ENCODE data around the gene LCAT.

The LCAT gene

GRCh38 chr16:67966549-67967182 is 22.7 kb upstream of the LCAT start:
- no peaks in the 10 kb centered on the region for H3K9me3 ChIP-seq (ENCODE audit: control insufficient read depth, insufficient read depth, low read length)
- H3K4me3 ChIP-seq (ENCODE audit: low read depth, low read length), result peak overlapping the region; percentile 88

GRCh38 chr16:67965668-67966548 is 22.0 kb upstream of the LCAT start:
- H3K36me3 ChIP-seq (ENCODE audit: control insufficient read depth, insufficient read depth, low read length), result peaks cover 23% of the 10 kb centered on the region
- H3K9ac ChIP-seq (ENCODE audit: low read depth, low read length), result peak overlapping the region; percentile 54
- H3K27me3 ChIP-seq (ENCODE audit: control insufficient read depth, insufficient read depth, low read length), result peaks cover 3% of the 10 kb centered on the region
- H3K9me3 ChIP-seq (ENCODE audit: control insufficient read depth, insufficient read depth, low read length), result no peaks in the 10 kb centered on the region
- H3K4me3 ChIP-seq (ENCODE audit: low read depth, low read length), result peak overlapping the region; percentile 32
- H3K4me1 ChIP-seq (ENCODE audit: control insufficient read depth, insufficient read depth, low read length), result peaks cover 15% of the 10 kb centered on the region

More at GRCh38 chr16:67966549-67967182, 22.7 kb upstream of the LCAT start:
- peak overlapping the region; percentile 37 for H3K9ac ChIP-seq (ENCODE audit: low read depth, low read length)
- H3K36me3 ChIP-seq (ENCODE audit: control insufficient read depth, insufficient read depth, low read length), result peaks cover 15% of the 10 kb centered on the region
- peaks cover 3% of the 10 kb centered on the region for H3K27me3 ChIP-seq (ENCODE audit: control insufficient read depth, insufficient read depth, low read length)
- H3K4me1 ChIP-seq (ENCODE audit: control insufficient read depth, insufficient read depth, low read length), result peaks cover 15% of the 10 kb centered on the region

GRCh38 chr16:67964477-67965131 is 20.7 kb upstream of the LCAT start:
- Histone ChIP-seq H3K27me3 (ENCODE audit: control insufficient read depth, insufficient read depth, low read length) (peaks cover 3% of the 10 kb centered on the region), H3K36me3 (ENCODE audit: control insufficient read depth, insufficient read depth, low read length) (peaks cover 34% of the 10 kb centered on the region), H3K4me3 (ENCODE audit: low read depth, low read length) (peak overlapping the region; percentile 8), H3K9me3 (ENCODE audit: control insufficient read depth, insufficient read depth, low read length) (no peaks in the 10 kb centered on the region), H3K4me1 (ENCODE audit: control insufficient read depth, insufficient read depth, low read length) (peaks cover 15% of the 10 kb centered on the region), H3K9ac (ENCODE audit: low read depth, low read length) (peak overlapping the region; percentile 26)

- H3K9ac ChIP-seq (ENCODE audit: low read depth, low read length), result peak overlapping the region; percentile 26
- peaks cover 15% of the 10 kb centered on the region for H3K4me1 ChIP-seq (ENCODE audit: control insufficient read depth, insufficient read depth, low read length)
- H3K36me3 ChIP-seq (ENCODE audit: control insufficient read depth, insufficient read depth, low read length), result peaks cover 39% of the 10 kb centered on the region
- peak overlapping the region; percentile 32 for H3K4me3 ChIP-seq (ENCODE audit: low read depth, low read length)
- peaks cover 3% of the 10 kb centered on the region for H3K27me3 ChIP-seq (ENCODE audit: control insufficient read depth, insufficient read depth, low read length)
- H3K9me3 ChIP-seq (ENCODE audit: control insufficient read depth, insufficient read depth, low read length), result no peaks in the 10 kb centered on the region
These were observed 19.9 kb upstream of the LCAT start for GRCh38 chr16:67963662-67964321.

- peaks cover 15% of the 10 kb centered on the region for H3K4me1 ChIP-seq (ENCODE audit: control insufficient read depth, insufficient read depth, low read length)
- H3K9me3 ChIP-seq (ENCODE audit: control insufficient read depth, insufficient read depth, low read length), result no peaks in the 10 kb centered on the region
- H3K9ac ChIP-seq (ENCODE audit: low read depth, low read length), result no peak overlapping the region
- peaks cover 3% of the 10 kb centered on the region for H3K27me3 ChIP-seq (ENCODE audit: control insufficient read depth, insufficient read depth, low read length)
- H3K4me3 ChIP-seq (ENCODE audit: low read depth, low read length), result no peak overlapping the region
- H3K36me3 ChIP-seq (ENCODE audit: control insufficient read depth, insufficient read depth, low read length), result peaks cover 44% of the 10 kb centered on the region
These were observed 19.4 kb upstream of the LCAT start for GRCh38 chr16:67963292-67963661.

- H3K27me3 ChIP-seq (ENCODE audit: control insufficient read depth, insufficient read depth, low read length), result peaks cover under 1% of the 10 kb centered on the region
- no peak overlapping the region for H3K9ac ChIP-seq (ENCODE audit: low read depth, low read length)
- H3K36me3 ChIP-seq (ENCODE audit: control insufficient read depth, insufficient read depth, low read length), result peaks cover 49% of the 10 kb centered on the region
- H3K9me3 ChIP-seq (ENCODE audit: control insufficient read depth, insufficient read depth, low read length), result no peaks in the 10 kb centered on the region
- H3K4me3 ChIP-seq (ENCODE audit: low read depth, low read length), result no peak overlapping the region
- peaks cover 12% of the 10 kb centered on the region for H3K4me1 ChIP-seq (ENCODE audit: control insufficient read depth, insufficient read depth, low read length)
These were observed 18.2 kb upstream of the LCAT start for GRCh38 chr16:67962135-67962534.

GRCh38 chr16:67961551-67961957 is 17.6 kb upstream of the LCAT start:
- Histone ChIP-seq H3K36me3 (ENCODE audit: control insufficient read depth, insufficient read depth, low read length) (peaks cover 49% of the 10 kb centered on the region), H3K4me3 (ENCODE audit: low read depth, low read length) (no peak overlapping the region), H3K9me3 (ENCODE audit: control insufficient read depth, insufficient read depth, low read length) (no peaks in the 10 kb centered on the region), H3K27me3 (ENCODE audit: control insufficient read depth, insufficient read depth, low read length) (no peaks in the 10 kb centered on the region), H3K9ac (ENCODE audit: low read depth, low read length) (no peak overlapping the region), H3K4me1 (ENCODE audit: control insufficient read depth, insufficient read depth, low read length) (peaks cover 7% of the 10 kb centered on the region)

GRCh38 chr16:67959536-67960329 is 15.8 kb upstream of the LCAT start:
- Histone ChIP-seq H3K4me3 (ENCODE audit: low read depth, low read length) (no peak overlapping the region), H3K27me3 (ENCODE audit: control insufficient read depth, insufficient read depth, low read length) (no peaks in the 10 kb centered on the region), H3K36me3 (ENCODE audit: control insufficient read depth, insufficient read depth, low read length) (peaks cover 51% of the 10 kb centered on the region), H3K4me1 (ENCODE audit: control insufficient read depth, insufficient read depth, low read length) (no peaks in the 10 kb centered on the region), H3K9me3 (ENCODE audit: control insufficient read depth, insufficient read depth, low read length) (no peaks in the 10 kb centered on the region), H3K9ac (ENCODE audit: low read depth, low read length) (no peak overlapping the region)

GRCh38 chr16:67957622-67958021 is 13.7 kb upstream of the LCAT start:
- Histone ChIP-seq H3K4me1 (ENCODE audit: control insufficient read depth, insufficient read depth, low read length) (no peaks in the 10 kb centered on the region), H3K36me3 (ENCODE audit: control insufficient read depth, insufficient read depth, low read length) (peaks cover 59% of the 10 kb centered on the region), H3K9ac (ENCODE audit: low read depth, low read length) (no peak overlapping the region), H3K4me3 (ENCODE audit: low read depth, low read length) (no peak overlapping the region), H3K27me3 (ENCODE audit: control insufficient read depth, insufficient read depth, low read length) (no peaks in the 10 kb centered on the region), H3K9me3 (ENCODE audit: control insufficient read depth, insufficient read depth, low read length) (no peaks in the 10 kb centered on the region)

- Histone ChIP-seq H3K9ac (ENCODE audit: low read depth, low read length) (no peak overlapping the region), H3K36me3 (ENCODE audit: control insufficient read depth, insufficient read depth, low read length) (peaks cover 50% of the 10 kb centered on the region), H3K4me3 (ENCODE audit: low read depth, low read length) (no peak overlapping the region), H3K9me3 (ENCODE audit: control insufficient read depth, insufficient read depth, low read length) (no peaks in the 10 kb centered on the region), H3K4me1 (ENCODE audit: control insufficient read depth, insufficient read depth, low read length) (no peaks in the 10 kb centered on the region), H3K27me3 (ENCODE audit: control insufficient read depth, insufficient read depth, low read length) (no peaks in the 10 kb centered on the region)
These were observed 10.7 kb upstream of the LCAT start for GRCh38 chr16:67954421-67955196.
